Activated naive CD4-positive, alpha-beta T cell treated with anti-CD3 and anti-CD28 coated beads, Interleukin-2, amount 10 ng/mL, durations not matched to agents 7 days and 5 days (primary cell): ENCODE measurements around the gene SYNGR1.

Experiments used
- CTCF ChIA-PET: fragments of 350-600 bp; sonication (Branson Sonifier 250); formaldehyde crosslinking; loops from one replicate; lab custom pipeline; 2021; ENCODE audit warnings: antibody characterized with exemption; lab: Charles Lee
- DNase-seq: peaks from one replicate; pipeline ENCODE4 v3.0.0-alpha.2; 2020
- H3K27ac Mint-ChIP-seq: one replicate; pipeline ENCODE4 v1.8.0; 2021; ENCODE audit warnings: mild to moderate bottlenecking, moderate library complexity, mixed read lengths
- H3K27me3 Mint-ChIP-seq: one replicate; pipeline ENCODE4 v1.8.0; 2021; ENCODE audit warnings: mild to moderate bottlenecking, mixed read lengths
- H3K36me3 Mint-ChIP-seq: one replicate; pipeline ENCODE4 v1.8.0; 2021; ENCODE audit warnings: mixed read lengths
- H3K4me1 Mint-ChIP-seq: one replicate; pipeline ENCODE4 v1.8.0; 2021; ENCODE audit warnings: mixed read lengths
- H3K4me3 Mint-ChIP-seq: one replicate; pipeline ENCODE4 v1.8.0; 2021; ENCODE audit warnings: mild to moderate bottlenecking, moderate library complexity, mixed read lengths
- H3K9me3 Mint-ChIP-seq: one replicate; pipeline ENCODE4 v1.8.0; 2021; ENCODE audit warnings: mixed read lengths

SYNGR1 gene, protein sequence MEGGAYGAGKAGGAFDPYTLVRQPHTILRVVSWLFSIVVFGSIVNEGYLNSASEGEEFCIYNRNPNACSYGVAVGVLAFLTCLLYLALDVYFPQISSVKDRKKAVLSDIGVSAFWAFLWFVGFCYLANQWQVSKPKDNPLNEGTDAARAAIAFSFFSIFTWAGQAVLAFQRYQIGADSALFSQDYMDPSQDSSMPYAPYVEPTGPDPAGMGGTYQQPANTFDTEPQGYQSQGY

DNA sequence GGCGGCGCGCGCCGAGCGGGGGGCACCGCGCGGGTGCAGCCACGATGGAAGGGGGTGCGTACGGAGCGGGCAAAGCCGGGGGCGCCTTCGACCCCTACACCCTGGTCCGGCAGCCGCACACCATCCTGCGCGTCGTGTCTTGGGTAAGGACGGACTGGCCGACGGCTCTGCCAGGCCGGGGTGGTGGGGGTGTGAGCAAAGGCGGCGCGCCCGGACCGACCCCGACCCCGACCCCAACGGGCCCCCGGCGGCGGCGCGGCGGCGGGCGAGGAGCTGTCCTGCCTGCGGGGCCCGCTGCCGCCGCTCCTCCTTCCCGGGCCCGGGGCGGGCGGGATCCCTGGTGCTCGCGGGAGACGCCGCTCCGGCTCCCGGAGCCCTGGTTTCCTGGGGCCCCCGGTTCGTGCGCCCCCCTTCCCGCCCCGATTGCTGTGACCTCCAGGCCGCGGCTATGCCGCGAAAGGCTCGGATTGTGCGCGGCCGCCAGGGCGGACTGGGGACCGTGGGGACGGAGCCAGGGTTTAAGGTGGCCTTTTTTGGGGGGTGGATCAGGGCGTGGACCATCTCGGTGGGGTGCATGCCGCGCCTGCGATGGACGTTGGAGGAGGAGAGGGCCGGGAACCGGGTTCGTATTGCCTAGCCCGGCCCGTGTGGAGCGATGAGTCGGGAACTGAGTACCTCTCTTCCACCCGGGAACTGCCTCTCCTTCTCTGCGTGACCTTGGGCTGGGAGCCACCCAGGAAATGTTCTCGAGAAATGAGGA is at the start of gene SYNGR1:
TSS of gene SYNGR1 (plus strand) at position 25 of the 760 bp plus-strand sequence. CDS start at position 45, 20 bp downstream.
- no peak for DNase-seq
- CTCF ChIA-PET: no interaction called here
- Mint-ChIP-seq H3K9me3 (no peaks in the 10 kb centered on the region), H3K4me1 (peaks cover 15% of the 10 kb centered on the region), H3K4me3 (peak within 1 kb of the TSS; percentile 77), H3K27ac (no peak within 1 kb of the TSS), H3K36me3 (no peaks in the 10 kb centered on the region), H3K27me3 (peaks cover 69% of the 10 kb centered on the region)

DNA sequence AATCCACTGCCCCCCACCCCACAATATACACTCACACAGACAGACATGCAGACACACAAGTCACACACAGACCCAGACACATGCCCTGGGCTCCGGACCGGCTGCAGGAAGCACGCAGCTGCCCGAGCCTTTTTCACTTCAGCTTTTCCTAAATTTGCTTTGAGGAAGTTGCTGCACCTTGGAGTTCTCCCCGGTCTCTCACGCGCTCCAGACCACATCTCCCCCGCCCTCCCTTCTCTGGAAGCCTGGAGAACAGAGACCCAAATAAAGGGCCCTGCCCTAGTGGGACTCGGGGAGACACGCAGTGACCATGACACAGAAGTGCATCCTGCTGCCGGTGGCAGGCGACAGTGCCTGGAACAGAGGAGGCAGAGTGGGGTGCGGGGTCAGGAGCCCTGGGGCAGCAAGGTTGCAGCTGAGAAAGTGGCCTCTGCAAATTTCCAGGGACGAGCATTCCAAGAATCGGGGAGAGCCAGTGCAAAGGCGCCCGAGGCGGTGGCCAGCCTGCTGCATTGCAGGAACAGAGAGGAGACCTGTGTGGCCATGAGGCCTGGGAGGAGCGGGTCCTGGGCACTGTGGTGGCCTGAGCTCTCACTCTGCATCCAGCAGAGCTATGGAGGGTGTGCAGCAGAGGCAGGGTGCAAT is 49.5 kb upstream of the SYNGR1 start:
- Mint-ChIP-seq H3K9me3 (no peaks in the 10 kb centered on the region), H3K27me3 (peaks cover 65% of the 10 kb centered on the region), H3K4me1 (no peaks in the 10 kb centered on the region), H3K4me3 (no peak overlapping the region), H3K27ac (no peak overlapping the region), H3K36me3 (no peaks in the 10 kb centered on the region)
- CTCF ChIA-PET: interaction anchor here (0.7 to 9.1 kb wide), 3 partner anchors 16 to 431 kb away, joined by 3 to 134 read pairs (median 3); no protein-coding TSS in a partner anchor
- DNase-seq: no peak

DNA sequence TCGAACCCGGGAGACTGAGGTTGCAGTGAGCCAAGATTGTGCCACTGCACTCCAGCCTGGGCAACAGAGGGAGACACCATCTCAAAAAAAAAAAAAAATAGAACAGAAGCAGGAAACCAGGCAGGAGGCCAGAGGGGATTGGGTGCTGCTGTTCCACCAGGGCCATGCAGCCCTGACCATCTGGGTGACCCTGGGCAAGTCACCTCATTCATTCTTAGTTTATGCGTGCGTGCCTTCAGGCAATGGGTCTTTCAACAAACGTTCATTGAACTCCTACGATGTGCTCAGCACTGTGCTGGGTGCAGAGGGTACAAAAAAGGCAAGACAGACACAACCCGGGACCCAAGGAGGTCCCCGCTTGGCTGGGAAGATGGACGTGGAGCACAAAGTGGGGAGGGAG is 48.7 kb upstream of the SYNGR1 start:
- H3K27ac Mint-ChIP-seq: no peak overlapping the region
- DNase-seq: no peak

DNA sequence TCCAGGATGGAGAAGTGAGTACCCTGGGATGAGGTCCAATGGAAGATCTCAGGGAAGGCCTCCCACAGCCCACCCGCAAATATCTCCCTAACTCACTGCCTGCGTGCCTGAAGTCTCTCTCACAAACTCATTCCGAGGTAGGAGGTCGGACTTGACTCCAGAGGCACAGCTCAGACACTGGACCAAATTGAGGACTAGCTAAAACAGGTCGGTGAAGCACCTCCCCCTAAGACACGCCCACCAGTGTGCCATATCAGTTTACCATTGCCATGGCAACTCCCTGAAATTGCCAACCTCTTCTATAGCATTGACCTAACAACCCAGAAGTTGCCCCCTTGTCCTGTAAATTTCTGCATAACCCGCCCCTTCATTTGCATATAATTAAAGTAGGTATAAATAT is 47.9 kb upstream of the SYNGR1 start:
- DNase-seq: no peak
- peaks cover 57% of the 10 kb centered on the region for H3K27me3 Mint-ChIP-seq
- no peaks in the 10 kb centered on the region for H3K9me3 Mint-ChIP-seq
- H3K4me1 Mint-ChIP-seq: no peaks in the 10 kb centered on the region
- no peaks in the 10 kb centered on the region for H3K36me3 Mint-ChIP-seq
- CTCF ChIA-PET: interaction anchor here (9.1 kb wide), 1 partner anchor 130 kb away, joined by 134 read pairs; no protein-coding TSS in a partner anchor
- no peak overlapping the region for H3K4me3 Mint-ChIP-seq
- H3K27ac Mint-ChIP-seq: no peak overlapping the region

More for the DNA sequence above, 48.7 kb upstream of the SYNGR1 start:
- Mint-ChIP-seq H3K36me3 (no peaks in the 10 kb centered on the region), H3K4me1 (no peaks in the 10 kb centered on the region), H3K27me3 (peaks cover 65% of the 10 kb centered on the region), H3K4me3 (no peak overlapping the region), H3K9me3 (no peaks in the 10 kb centered on the region)
- CTCF ChIA-PET: interaction anchor here (9.1 kb wide), 1 partner anchor 129 kb away, joined by 134 read pairs; no protein-coding TSS in a partner anchor

DNA sequence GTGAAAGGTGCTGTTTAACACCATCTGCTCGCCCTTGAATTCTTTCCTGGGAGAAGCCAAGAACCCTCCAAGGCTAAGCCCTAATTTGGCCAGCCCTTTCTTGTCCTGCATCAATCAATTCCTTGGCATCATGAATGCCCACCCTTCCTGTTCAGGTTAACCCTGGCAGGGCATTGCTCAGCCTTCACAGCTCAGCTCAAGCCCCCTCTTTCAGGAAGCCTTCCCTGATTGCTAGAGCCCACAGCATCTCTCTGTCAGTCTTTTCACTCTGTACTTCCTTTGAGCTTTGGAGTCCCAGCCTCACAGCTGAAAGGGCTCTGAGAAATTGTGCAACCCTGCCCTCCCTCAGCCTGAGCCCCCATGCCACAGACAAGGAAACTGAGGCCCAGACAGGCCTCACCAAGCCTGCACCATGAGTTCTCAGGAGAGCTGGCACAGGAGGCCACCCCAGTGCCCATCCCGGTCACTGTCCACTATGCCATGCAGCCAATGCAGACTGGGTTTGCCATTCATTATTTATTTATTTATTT is 47.3 kb upstream of the SYNGR1 start:
- Mint-ChIP-seq H3K4me3 (no peak overlapping the region), H3K9me3 (no peaks in the 10 kb centered on the region), H3K36me3 (no peaks in the 10 kb centered on the region), H3K4me1 (no peaks in the 10 kb centered on the region), H3K27me3 (peaks cover 51% of the 10 kb centered on the region), H3K27ac (no peak overlapping the region)
- CTCF ChIA-PET: interaction anchor here (9.1 kb wide), 1 partner anchor 131 kb away, joined by 134 read pairs; no protein-coding TSS in a partner anchor
- no peak for DNase-seq

DNA sequence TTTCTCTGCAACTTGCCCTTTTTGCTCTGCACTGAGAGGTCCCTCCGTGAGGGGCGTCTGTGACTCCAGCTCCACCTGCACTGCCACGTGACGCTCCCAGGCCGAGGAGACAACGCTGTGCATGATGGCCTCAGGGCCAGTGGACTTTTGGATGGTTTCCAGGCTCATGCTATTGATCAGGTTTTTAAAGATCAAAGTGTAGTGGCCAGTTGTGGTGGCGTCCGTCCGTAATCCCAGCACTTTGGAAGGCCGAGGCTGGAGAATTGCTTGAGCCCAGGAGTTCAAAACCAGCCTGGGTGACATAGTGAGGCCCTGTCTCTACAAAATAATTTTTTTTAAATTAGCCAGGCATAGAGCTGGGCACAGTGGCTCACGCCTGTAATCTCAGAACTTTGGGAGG is 46.4 kb upstream of the SYNGR1 start:
- no peak for DNase-seq
- CTCF ChIA-PET: interaction anchor here (1.2 to 9.1 kb wide), 5 partner anchors 15 to 300 kb away, joined by 3 to 134 read pairs (median 4); no protein-coding TSS in a partner anchor
- H3K36me3 Mint-ChIP-seq: no peaks in the 10 kb centered on the region
- H3K9me3 Mint-ChIP-seq: no peaks in the 10 kb centered on the region
- no peak overlapping the region for H3K27ac Mint-ChIP-seq
- peaks cover 43% of the 10 kb centered on the region for H3K27me3 Mint-ChIP-seq
- no peaks in the 10 kb centered on the region for H3K4me1 Mint-ChIP-seq
- no peak overlapping the region for H3K4me3 Mint-ChIP-seq

DNA sequence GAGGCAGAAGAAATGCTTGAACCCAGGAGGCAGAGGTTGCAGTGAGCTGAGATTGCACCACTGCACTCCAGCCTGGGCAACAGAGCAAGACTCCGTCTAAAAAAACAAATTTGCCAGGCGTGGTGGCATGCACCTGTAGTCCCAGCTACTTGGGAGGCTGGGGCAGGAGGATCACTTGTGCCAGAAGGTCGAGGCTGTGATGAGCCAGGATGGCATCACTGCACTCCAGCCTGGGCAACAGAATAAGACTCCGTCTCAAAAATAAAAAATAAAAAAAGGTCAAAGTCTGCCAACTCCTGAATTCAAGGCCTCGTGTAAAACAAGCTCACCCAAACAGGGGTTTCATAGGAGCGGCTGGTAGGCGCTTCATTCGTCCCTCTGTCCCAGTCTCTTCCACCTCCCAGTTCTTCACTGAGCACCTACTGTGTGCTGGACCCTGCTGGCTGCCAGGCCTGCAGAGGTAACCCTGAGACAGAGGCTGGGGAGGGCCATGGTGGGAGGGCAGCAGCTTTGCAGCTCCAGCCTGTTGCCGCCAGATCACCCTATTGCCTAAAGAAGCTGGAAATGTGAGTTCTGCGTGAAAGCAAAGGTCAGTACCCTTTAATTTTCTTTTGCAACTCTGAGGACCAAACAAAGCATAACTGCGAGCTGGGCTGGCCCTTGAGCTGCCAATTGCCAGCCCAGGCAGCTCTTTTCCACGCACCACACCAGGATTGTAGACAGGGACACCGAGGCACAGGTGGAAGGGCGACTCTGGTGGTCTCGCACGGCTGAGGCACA is 45.7 kb upstream of the SYNGR1 start:
- no peak for DNase-seq
- CTCF ChIA-PET: interaction anchor here (1.1 to 9.1 kb wide), 6 partner anchors 14 to 301 kb away, joined by 3 to 134 read pairs (median 4); no protein-coding TSS in a partner anchor
- peaks cover 3% of the 10 kb centered on the region for H3K4me1 Mint-ChIP-seq
- H3K36me3 Mint-ChIP-seq: no peaks in the 10 kb centered on the region
- H3K27ac Mint-ChIP-seq: no peak overlapping the region
- peaks cover 35% of the 10 kb centered on the region for H3K27me3 Mint-ChIP-seq
- H3K4me3 Mint-ChIP-seq: no peak overlapping the region
- H3K9me3 Mint-ChIP-seq: no peaks in the 10 kb centered on the region

DNA sequence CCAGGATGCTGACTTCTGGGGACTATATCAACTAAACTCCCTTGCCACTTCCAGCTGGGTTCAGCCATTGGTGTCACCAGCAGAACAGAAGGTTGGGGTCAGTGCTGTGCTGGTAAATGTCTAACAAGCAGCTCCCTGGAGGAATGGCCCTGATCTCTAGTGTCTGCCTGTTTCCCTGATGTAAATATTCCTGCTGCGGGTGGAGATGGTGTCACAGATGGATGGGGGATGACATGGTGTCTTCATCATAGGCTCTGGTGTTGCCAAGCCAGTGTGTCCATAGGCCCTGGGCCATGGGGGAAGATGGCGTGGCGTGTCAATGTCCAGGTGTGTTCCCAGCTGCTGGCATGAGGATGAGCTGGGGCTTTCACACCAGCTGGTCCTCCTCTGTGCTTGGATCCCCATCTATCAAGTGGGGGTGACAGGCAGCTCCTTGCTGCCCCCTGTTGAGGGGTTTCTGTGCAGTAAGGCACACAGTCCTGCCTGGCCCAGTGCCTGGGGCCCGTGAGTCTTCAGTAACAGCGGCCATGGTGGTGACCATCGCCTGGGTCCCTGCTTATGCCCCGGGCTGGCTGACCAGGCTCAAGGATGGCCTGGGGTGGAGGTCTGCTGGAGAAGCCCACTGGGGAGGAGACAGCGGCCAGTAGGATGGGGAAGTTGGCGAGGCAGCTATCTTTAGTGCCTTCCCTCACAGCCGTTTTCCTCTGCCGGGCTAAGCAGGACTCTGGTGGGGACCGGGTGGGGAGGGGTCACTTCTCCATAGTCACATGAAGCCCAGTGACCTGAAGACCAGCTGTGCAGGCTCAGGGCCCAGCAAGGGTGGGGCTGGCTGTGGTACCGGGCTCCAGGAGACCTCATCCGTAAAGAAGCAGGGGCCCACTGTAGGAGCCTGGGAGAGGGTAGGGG is 43.1 kb upstream of the SYNGR1 start:
- Mint-ChIP-seq H3K27me3 (peaks cover 9% of the 10 kb centered on the region), H3K27ac (no peak overlapping the region), H3K9me3 (no peaks in the 10 kb centered on the region), H3K36me3 (peaks cover 9% of the 10 kb centered on the region), H3K4me3 (no peak overlapping the region), H3K4me1 (peaks cover 3% of the 10 kb centered on the region)
- DNase-seq: peak; percentile 71
- CTCF ChIA-PET: interaction anchor here (0.8 to 9.1 kb wide), 19 partner anchors 9 to 538 kb away, joined by 3 to 134 read pairs (median 3); no protein-coding TSS in a partner anchor

DNA sequence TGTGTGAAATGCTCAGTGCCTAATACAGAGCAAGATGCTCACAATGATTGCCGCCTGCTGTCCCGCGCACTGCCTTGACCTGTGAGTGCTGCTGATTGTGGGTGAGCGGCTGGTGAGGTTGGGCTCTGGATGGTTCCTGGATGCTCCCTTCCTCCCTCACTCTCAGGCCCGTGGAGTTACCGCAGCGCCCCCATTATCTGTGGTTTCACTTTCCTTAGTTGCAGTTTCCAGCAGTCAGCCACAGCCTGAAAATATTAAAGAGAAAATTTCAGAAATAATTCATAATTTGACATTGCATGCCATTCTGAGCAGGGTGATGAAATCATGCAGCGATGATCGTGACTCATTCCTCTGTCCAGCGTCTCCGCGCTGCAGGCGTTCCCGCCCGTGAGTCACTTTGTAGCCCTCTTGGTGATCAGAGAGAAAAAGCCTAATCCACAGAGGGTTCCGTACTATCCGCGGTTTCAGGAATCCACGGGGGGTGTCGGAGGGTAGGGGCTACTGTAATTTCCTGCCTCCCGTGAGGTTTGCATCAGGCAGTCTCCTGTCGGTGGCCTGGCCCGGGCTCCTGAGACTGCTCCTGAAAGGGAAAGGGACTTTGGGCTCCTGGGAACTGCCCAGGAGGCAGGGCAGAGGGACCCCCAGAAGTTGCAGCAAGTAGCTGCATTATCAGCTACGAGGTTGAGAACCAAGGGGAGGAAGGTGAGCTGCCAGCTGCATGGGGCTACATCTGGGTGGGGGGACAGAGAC is 41.0 kb upstream of the SYNGR1 start:
- Mint-ChIP-seq H3K27me3 (no peaks in the 10 kb centered on the region), H3K4me3 (no peak overlapping the region), H3K27ac (no peak overlapping the region), H3K4me1 (peaks cover 6% of the 10 kb centered on the region), H3K36me3 (peaks cover 25% of the 10 kb centered on the region), H3K9me3 (no peaks in the 10 kb centered on the region)
- DNase-seq: no peak
- CTCF ChIA-PET: interaction anchor here (1.0 to 9.1 kb wide), 4 partner anchors 9 to 148 kb away, joined by 3 to 134 read pairs (median 55); no protein-coding TSS in a partner anchor

DNA sequence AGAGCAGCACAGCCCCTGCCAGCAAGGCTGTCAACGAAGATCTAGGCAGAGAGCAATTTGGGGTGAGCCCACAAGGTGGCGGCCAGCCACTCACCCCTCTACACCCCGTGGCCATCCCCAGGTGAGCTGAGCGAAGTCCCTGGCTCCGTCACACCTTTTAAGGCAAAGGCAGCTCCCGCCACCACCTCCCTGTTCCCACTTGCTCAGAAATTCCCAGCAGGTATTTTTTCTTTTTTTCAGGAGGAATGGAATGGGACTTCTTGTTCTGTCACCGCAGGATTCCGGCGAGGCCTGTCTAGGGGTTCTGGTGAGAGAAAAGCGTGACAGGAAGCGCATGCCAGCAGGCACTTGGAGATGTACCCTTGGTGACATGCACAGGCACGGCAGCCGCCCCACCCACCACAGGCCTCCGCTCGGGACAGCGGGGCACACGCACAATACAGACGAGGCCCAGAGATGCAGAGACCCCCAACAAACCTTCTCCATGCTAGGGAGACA is 40.4 kb upstream of the SYNGR1 start:
- no peaks in the 10 kb centered on the region for H3K27me3 Mint-ChIP-seq
- no peak for DNase-seq
- no peak overlapping the region for H3K4me3 Mint-ChIP-seq
- CTCF ChIA-PET: interaction anchor here (1.0 to 4.6 kb wide), 5 partner anchors 9 to 158 kb away, joined by 3 to 103 read pairs (median 4); no protein-coding TSS in a partner anchor
- peaks cover 29% of the 10 kb centered on the region for H3K36me3 Mint-ChIP-seq
- H3K9me3 Mint-ChIP-seq: no peaks in the 10 kb centered on the region
- peaks cover 6% of the 10 kb centered on the region for H3K4me1 Mint-ChIP-seq
- H3K27ac Mint-ChIP-seq: no peak overlapping the region

DNA sequence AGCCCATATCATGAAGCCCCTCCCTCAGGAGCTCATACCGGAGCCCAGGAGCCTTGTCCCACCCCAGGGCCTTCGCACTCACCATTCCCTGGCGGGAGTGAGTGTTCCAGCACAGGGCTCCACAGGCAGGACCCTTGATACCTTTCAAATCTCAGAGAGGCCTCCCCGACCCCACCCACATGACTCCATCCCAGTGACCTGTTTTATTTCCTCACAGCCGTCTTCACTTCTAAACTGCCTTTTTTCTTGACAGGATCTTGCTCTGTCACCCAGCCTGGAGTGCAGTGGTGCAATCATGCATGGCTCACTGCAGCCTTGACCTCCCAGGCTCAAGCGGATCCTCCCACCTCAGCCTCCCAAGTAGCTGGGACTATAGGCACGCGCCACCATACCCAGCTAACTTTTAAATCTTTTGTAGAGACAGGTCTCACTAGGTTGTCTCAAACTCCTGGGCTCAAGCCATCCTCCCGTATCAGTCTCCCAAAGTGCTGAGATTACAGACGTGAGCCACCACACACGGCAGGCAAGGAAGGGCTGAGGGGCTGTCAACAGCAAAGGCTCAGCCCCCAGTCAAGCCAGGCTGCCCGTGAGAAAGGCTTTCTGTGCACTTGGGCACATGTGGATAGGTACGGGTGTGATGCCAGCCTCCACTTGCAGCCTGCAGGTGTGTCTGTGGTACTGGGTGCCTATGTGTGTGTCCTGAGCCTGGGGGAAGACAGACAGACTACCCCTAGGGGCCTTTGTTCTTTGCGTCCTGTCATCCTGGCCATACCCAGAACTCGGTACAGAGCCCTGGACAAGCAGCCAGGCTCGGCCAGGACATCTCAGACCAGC is 39.7 kb upstream of the SYNGR1 start:
- H3K27ac Mint-ChIP-seq: peak overlapping the region; percentile 64

More for the DNA sequence above, 39.7 kb upstream of the SYNGR1 start:
- Mint-ChIP-seq H3K36me3 (peaks cover 34% of the 10 kb centered on the region), H3K4me1 (peaks cover 11% of the 10 kb centered on the region), H3K9me3 (no peaks in the 10 kb centered on the region), H3K4me3 (no peak overlapping the region), H3K27me3 (no peaks in the 10 kb centered on the region)
- DNase-seq: no peak
- CTCF ChIA-PET: interaction anchor here (1.0 to 4.6 kb wide), 11 partner anchors 8 to 714 kb away, joined by 3 to 103 read pairs (median 4); no protein-coding TSS in a partner anchor
